NCI-H146 (cell line): Measurements from ENCODE around the gene SPP2.

Experiments
- DNase-seq: peaks from one replicate; lab custom pipeline; 2025; lab: John Stamatoyannopoulos, UW

Gene SPP2

DNA sequence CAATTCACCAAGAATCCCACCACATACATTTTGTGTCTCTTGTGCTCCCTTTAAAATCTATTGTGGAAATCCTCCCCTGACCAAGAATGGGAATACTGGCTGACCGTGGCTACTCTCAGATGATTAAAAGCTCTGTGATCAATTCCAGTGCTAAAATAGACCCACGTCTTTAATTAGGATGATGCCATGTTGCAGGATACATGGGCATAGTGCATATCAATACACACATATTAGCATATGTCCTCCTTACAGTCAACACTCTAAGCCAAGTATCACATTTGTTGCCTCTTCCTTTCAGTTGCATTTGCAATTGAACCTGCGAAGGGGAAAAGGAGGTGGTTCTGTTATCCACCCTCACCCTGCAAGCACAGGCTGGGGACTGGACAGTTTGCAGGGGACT, 41.8 kb downstream of the SPP2 start:
- no peak for DNase-seq

DNA sequence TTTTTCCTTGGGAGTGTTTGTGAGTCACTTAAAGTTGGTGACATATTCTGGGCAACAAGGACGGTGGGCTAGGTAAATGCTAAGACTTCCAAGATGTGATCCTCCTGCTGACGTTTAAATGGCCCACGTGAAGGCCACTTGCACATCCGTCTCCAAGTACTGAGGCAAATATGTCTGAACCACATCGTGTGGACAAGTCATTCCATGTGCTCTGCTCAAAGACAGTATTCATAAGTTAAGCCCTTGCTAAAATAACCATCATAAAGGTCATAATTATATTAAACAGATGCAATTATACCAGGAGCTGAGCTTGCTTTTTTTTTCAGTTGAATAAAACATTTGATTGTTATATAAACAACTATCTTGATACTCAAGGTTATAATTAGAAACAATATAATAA, 44.8 kb downstream of the SPP2 start:
- no peak for DNase-seq

DNA sequence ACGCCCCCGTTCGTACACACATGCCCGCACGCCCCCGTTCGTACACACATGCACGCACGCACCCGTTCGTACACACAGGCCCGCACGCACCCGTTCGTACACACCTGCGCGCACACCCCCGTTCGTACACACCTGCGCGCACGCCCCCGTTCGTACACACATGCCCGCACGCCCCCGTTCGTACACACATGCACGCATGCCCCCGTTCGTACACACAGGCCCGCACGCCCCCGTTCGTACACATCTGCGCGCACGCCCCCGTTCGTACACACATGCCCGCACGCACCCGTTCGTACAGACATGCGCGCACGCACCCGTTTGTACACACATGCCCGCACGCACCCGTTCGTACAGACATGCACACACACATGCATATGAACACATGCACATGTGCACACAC, 45.7 kb downstream of the SPP2 start:
- DNase-seq: no peak

DNA sequence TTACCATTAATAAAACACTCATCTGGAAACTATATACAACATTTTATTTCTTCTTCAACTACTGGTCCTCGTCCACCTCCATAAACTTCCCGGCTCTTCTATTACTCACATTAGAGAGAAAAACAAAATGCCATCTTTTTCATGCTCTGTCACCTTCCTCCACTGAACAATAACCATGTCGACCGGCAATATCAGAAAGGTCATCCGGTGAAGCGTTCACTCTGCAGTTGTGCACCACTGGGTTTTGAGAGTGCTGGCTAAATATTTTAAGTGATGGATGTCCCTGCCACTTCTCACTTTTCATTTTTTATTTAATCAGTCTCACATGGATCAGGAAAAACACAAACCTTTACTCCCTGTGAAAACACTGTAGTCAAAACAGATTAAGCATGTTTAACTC, 48.2 kb downstream of the SPP2 start:
- no peak for DNase-seq

DNA sequence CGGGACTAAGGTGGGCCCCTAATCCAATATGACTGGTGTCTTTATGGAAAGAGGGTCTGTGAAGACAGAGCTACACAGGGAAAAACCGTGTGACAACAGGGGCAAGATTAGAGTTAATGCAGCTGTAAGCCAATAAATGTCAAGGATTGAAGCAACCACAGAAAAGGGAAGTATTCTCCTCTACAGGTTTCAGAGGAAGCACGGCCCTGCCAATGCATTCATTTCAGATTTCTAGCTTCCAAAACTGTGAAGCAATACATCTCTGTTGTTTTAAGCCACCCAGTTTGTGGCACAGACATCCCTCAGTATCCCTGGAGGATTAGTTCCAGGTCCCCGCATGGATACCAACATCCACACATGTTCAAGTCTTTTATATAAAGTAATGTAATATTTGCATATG, 48.8 kb downstream of the SPP2 start:
- DNase-seq: no peak

DNA sequence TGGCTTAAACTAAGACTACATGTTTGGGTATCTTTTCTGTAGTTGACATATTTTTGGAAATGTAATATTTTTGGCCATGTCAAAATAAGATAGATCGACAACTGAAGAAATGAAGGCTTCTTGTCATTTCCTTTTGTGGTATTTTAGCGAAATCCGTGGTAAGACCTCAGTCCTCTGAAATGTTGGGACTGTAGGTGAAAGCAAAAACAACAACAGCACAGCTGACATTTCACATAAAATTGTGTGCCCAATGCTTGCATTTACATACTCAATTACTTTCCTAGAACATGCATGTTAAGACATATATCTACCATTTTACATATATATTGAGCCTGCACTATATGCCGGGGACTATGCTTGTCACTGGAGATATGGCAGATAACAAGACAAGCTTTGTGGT, 50.2 kb downstream of the SPP2 start:
- DNase-seq: no peak

DNA sequence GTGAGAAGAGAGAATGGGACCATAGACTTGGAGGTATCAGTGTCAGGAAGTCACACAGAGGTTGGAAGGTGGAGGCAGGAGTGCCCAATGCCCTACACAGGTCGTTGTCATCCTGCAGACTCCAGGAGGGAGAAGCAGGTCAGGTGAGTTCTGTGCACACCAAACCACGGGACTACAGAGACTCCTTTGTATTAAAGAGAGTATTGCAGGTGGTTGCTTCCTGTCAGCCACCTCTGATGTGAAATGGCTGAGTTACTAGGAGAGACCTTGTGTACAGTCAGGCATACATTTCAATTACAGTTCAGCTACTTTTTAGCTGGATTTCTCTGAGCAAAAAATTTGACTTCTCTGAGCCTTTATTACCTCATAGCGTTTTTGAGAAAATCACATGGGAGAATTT, 51.6 kb downstream of the SPP2 start:
- peak; percentile 32 for DNase-seq

DNA sequence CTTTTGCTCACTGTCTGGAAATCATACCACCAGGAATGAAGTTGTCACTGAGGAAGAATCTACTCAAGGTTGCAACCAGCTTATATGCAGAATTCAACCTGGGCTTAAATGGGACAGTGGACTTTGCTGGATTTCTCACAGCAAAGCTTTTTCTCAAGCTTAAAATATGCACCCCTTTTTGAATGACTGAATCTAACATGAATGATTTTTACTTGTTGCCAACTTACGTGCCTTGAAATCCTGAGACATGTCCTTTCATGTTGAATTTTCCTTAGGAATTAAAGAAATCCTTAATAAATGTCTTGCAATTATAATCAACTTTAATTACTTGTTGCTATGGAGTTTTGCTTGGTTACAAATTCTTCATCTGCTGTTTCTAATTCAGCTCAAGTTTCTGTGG, 57.4 kb downstream of the SPP2 start:
- DNase-seq: no peak

DNA sequence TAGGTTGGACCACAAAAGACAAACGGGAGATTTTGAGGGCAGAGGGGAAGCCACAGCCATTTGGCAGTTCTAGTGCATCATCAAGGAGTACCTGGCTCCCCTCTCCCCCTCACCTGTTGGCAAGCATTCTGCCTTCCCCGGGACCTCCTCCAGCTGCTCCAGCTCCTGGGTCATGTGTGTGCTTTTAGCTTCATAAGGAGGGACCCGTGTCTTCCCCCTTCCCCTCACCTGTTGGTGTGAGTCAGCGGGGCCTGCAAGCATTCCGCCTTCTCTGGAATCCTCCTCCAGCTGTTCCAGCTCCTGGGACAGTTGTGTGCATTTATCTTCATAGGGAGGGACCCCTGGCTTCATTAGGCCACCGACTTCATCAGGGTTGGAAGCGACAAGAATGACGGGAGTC, 58.8 kb downstream of the SPP2 start:
- DNase-seq: no peak

DNA sequence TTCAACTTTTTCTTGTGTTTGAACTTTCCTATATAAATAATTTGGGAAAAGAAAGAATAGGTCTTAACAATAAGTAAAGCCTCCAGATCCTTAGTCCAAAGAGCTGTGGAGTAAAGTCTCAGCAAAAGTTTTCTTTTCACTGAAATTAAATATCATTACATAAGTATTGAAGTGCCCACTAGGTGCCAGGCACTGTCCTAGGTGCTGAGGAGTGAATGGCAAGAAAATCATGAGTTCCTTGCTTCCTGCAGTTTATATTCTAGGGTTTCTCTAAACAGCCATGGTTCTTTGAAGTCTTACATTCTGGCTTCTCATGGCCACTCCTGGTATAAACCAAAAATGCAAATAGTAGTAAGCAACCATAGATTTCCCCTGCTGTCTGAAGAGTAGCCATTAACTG, 59.7 kb downstream of the SPP2 start:
- no peak for DNase-seq

DNA sequence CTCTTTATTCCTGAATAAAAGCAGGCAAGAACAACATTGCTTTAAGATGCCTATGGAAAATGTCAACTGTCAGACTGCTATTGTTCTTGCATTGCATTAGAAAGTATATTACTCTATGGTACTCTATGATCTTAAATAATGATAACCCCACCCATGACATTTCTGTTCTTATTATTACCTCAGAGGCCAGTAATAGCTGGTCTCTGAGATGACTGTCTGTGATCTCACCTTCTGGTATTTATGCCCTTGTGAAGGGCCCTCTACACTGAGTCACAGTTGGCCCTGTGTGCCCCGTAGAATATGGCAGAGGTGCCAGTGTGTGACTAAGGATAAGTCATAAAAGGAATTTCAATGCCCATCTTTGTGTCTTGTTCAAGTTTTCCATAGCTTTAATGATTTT, 61.0 kb downstream of the SPP2 start:
- DNase-seq: no peak

DNA sequence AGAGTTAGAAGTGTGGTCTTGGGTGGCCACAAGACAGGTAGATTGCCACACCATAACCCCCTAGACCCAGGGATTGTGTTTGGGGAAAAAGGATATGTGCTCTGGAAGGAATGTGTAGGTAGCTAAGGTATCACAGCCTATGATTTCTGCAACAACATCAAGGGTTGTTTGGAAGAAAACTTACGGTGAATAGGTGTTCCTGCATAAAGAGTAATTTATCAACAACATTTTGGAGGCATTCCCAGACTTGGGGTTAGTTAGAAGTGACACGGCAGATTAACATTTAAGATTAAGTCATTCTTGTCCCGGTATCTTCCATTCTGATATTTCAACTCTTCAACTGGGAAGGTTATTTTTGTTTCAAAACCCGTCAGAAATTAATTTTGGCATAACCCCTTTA, 65.5 kb downstream of the SPP2 start:
- no peak for DNase-seq

DNA sequence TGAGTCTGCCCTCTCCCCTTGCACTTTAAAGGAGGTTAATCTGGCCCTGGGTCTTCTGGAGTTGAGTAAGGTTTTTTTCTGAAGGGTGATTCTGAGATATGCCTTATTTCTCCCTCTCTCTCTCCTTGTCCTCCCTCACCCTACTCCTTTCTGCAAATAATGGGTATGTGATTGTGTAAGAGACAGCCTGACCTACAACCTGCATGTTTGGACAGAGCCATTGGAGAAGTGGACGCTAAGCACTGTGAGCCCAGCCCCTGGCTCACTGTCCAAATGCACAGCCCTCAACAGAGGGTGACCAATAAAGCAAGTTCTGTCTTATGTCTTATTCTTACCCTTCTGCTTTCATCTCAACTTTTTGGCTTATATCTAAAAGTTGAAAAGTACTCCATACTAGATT, 71.5 kb downstream of the SPP2 start:
- no peak for DNase-seq

DNA sequence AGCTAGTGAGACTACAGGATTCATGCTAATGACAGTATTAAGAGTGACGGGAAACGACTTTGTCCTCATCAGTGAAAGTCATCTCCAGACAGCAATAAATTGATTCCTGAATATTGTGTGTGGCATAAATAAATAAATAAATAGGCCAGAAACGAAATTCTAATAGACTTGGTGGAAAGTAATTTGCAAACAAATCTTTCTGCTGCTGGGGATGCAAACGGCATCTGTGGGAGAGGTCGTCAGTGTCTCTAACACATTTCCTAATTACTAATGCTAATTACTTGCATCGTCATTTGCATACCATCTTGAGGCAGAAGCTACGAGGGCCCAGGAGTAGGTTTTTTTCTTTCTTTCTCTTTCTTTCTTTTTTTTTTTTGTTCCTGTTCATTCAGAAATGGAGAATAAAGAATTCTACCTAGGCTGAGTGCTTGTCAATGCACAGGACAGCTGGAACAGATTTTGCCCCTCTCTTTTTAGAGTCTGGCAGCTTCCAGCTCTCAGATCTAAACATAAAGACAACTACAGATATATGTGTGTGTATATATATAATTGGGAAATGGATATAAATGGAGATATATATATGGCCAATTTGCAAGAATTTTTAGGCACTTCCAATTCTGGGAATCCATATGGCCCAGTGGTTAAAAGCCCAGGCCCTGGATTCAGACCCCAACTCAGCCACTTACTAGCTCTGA, 75.1 kb downstream of the SPP2 start:
- no peak for DNase-seq

DNA sequence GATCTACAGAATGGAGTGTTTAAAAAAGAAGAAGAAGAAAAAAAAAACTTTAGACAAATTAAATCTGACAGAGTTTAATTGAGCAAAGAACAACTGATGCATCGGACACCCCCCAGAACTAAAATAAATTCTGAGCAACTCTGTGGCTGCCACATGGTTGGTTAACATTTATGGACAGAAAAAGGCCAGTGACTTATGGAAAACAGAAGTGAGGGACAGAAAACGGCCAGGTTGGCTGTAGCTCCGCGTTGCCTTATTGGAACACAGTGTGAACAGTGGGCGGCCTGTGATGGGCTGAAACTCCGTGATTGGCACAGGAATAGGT, 75.6 kb downstream of the SPP2 start:
- no peak for DNase-seq
